Measurements from ENCODE around the gene RGS7BP.

DNA sequence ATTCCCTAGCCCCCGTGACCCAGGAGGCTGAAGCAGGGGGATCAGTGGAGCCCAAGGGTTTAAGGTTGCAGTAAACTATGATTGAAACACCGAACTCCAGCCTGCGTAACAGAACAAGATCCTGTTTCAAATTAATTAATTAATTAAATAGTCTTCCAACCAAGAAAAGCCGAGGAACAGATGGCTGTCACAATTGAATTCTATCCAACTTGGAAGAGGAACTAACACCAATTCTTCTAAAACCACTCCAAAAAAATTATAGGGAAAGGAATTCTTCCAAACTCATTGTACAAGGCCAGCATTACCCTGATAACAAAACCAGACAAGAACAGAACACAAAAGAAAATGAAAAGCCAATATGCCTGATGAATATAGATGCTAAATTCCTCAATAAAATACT lies 43.4 kb upstream of the RGS7BP start:
- TF ChIP-seq POLR2A (IDR thresholded peaks at IDR 0.05; ENCODE audit: low read depth, low read length) (no peak), POLR2AphosphoS5 (IDR thresholded peaks at IDR 0.05; ENCODE audit: low read depth, low read length) (no peak), PAX5 (IDR thresholded peaks at IDR 0.05; ENCODE audit: insufficient read depth, low read length, severe bottlenecking) (no peak), POU2F2 (IDR thresholded peaks at IDR 0.05; ENCODE audit: low read depth, low read length) (no peak)

Measured in GM12891 (cell line).